Endothelial cell of umbilical vein (primary cell): ENCODE measurements around the gene CHN2. TPM values are rescaled to one million over a fixed set of nuclear protein-coding genes. Genes with fewer than 3 reads are reported as not detected.

Experiments
- BruUV-seq: library from RNA; stranded (reverse); fragments of 400-500 nt; replicated peaks from 2 replicates; lab custom pipeline; 2021; lab: Mats Ljungman, UMichigan
- CTCF ChIA-PET: fragments of 300-600, 350-600 bp; sonication (Branson Sonifier 250); formaldehyde crosslinking; loops from one replicate; lab custom pipeline; 2021; ENCODE audit warnings: antibody characterized with exemption, inconsistent platforms; lab: Charles Lee
- POLR2A ChIA-PET: fragments of 300-600, 350-600 bp; sonication (Branson Sonifier 250); formaldehyde crosslinking; loops from one replicate; lab custom pipeline; 2021; ENCODE audit warnings: antibody characterized with exemption, inconsistent platforms; lab: Charles Lee
- DNase-seq: peaks from one replicate; pipeline ENCODE4 v3.0.0-alpha.2; 2011; ENCODE audit warnings: low read depth, low spot score
- FAIRE-seq: peaks from 2 replicates; lab custom pipeline; 2011; peaks lifted over from hg19 to GRCh38; lab: Jason Lieb, UNC
- H2AFZ ChIP-seq: 2 replicates; pipeline ENCODE4 v1.6.0; 2012; ENCODE audit warnings: low read depth, low read length, control low read depth, inconsistent platforms
- H3K27ac ChIP-seq: 2 replicates; pipeline ENCODE4 v1.5.1; 2011; ENCODE audit warnings: low read depth, mild to moderate bottlenecking, control low read depth, low read length, moderate library complexity; ENCODE audit not compliant: insufficient read depth
- H3K27me3 ChIP-seq, 2 experiments: 2 replicates each; pipeline versions ENCODE4 v1.6.0 to v1.6.1; 2011; ENCODE audit warnings: low read length in 2 of 2, mixed read lengths in 1 of 2; ENCODE audit not compliant: control insufficient read depth in 2 of 2, insufficient read depth in 2 of 2
- H3K36me3 ChIP-seq, 2 experiments: 2 replicates in 1 of 2; 3 replicates in 1 of 2; pipeline ENCODE4 v1.5.1; 2011; ENCODE audit warnings: low read length in 2 of 2, mild to moderate bottlenecking in 1 of 2, moderate library complexity in 1 of 2; ENCODE audit not compliant: control insufficient read depth in 2 of 2, insufficient read depth in 2 of 2; ENCODE audit errors: extremely low read depth in 1 of 2
- H3K4me1 ChIP-seq: 3 replicates; pipeline ENCODE4 v1.5.1; 2011; ENCODE audit warnings: mild to moderate bottlenecking, low read length; ENCODE audit not compliant: control insufficient read depth, insufficient read depth; ENCODE audit errors: extremely low read depth
- H3K4me2 ChIP-seq: 2 replicates; pipeline ENCODE4 v1.6.1; 2011; ENCODE audit warnings: low read length, control low read depth, mixed read lengths; ENCODE audit not compliant: insufficient read depth
- H3K4me3 ChIP-seq, 3 experiments: fragments of 200-600 bp in 1 of 3; sonication (generic), shearing (Covaris generic) in 1 of 3; replicated peaks in 1 of 3; 2 replicates each; pipeline ENCODE4 v1.5.1; 2011 to 2016; ENCODE audit warnings: control low read depth in 3 of 3, low read length in 3 of 3, mild to moderate bottlenecking in 2 of 3, inconsistent platforms in 1 of 3, low read depth in 1 of 3, moderate library complexity in 1 of 3; ENCODE audit not compliant: insufficient read depth in 1 of 3
- H3K79me2 ChIP-seq: 2 replicates; pipeline ENCODE4 v1.6.0; 2012; ENCODE audit warnings: low read length, inconsistent platforms; ENCODE audit not compliant: control insufficient read depth, insufficient read depth
- H3K9ac ChIP-seq: replicated peaks from 2 replicates; pipeline ENCODE3; 2011; ENCODE audit warnings: low read length, control low read depth; ENCODE audit not compliant: insufficient read depth; ENCODE audit errors: extremely low read depth
- H3K9me1 ChIP-seq: replicated peaks from 3 replicates; pipeline ENCODE4 v1.6.0; 2011; ENCODE audit warnings: mild to moderate bottlenecking, low read length; ENCODE audit not compliant: control insufficient read depth, insufficient read depth; ENCODE audit errors: extremely low read depth
- H3K9me3 ChIP-seq: replicated peaks from 2 replicates; pipeline ENCODE4 v1.5.1; 2012; ENCODE audit warnings: low read length, inconsistent platforms; ENCODE audit not compliant: control insufficient read depth, insufficient read depth
- H4K20me1 ChIP-seq: replicated peaks from 2 replicates; pipeline ENCODE3; 2011; ENCODE audit warnings: mild to moderate bottlenecking, low read length; ENCODE audit not compliant: control insufficient read depth, insufficient read depth; ENCODE audit errors: extremely low read depth
- EZH2 ChIP-seq: IDR thresholded peaks from 2 replicates; pipeline ENCODE4 v1.6.1; 2012; ENCODE audit warnings: borderline replicate concordance, low read depth, mild to moderate bottlenecking, moderate library complexity, low read length, inconsistent platforms; ENCODE audit not compliant: severe bottlenecking
- FOS ChIP-seq: IDR thresholded peaks from 2 replicates; pipeline ENCODE4 v1.6.1; 2011; ENCODE audit warnings: mild to moderate bottlenecking, low read length, moderate library complexity, borderline replicate concordance; ENCODE audit not compliant: insufficient read depth
- JUN ChIP-seq: IDR thresholded peaks from 2 replicates; pipeline ENCODE4 v1.6.1; 2011; ENCODE audit warnings: borderline replicate concordance, low read depth; ENCODE audit not compliant: insufficient read length, insufficient read depth
- MYC ChIP-seq: IDR thresholded peaks from one replicate; pipeline ENCODE4 v1.6.1; 2011; ENCODE audit warnings: mild to moderate bottlenecking, low read depth, low read length
- POLR2A ChIP-seq: IDR thresholded peaks from 2 replicates; pipeline ENCODE4 v1.6.1; 2012; ENCODE audit warnings: low read depth, mild to moderate bottlenecking, control low read depth, low read length
- POLR2AphosphoS5 ChIP-seq: IDR thresholded peaks from 2 replicates; pipeline ENCODE4 v1.6.1; 2012; ENCODE audit warnings: low read depth, mild to moderate bottlenecking, control low read depth, low read length, moderate library complexity; ENCODE audit not compliant: insufficient read depth
- dilution Hi-C: fragments of 300-500 bp; cut with MboI; formaldehyde crosslinking; loops from one replicate; pipeline ENCODE4 v1.15.0; 2019; ENCODE audit warnings: low sequenced_read_pairs; ENCODE audit not compliant: extremely low pct_ligation_motif_present
- intact Hi-C: fragments of 100-400 bp; cut with micrococcal nuclease; formaldehyde crosslinking; loops from one replicate; pipeline ENCODE4 v1.10.0; 2022
- polyA plus RNA-seq, 4 experiments: library from polyadenylated mRNA; depleted of rRNA in 3 of 4; stranded (reverse) in 3 of 4; unstranded in 1 of 4; fragments of >200 nt; gene quantifications; 2 replicates each; pipeline versions ENCODE4 v1.2.1 to v1.2.3, GENCODE V29; 2011 to 2012; ENCODE audit warnings: missing spikeins in 1 of 4
- total RNA-seq: library from RNA; stranded (reverse); gene quantifications from 2 replicates; pipeline ENCODE4 v1.2.3, GENCODE V29; 2021
- TF ChIP-seq, protein P1 (sequence below), 2 donors: IDR thresholded peaks; 1 replicate in 1 of 2; 2 replicates in 1 of 2; pipeline ENCODE4 v1.5.1; 2011; ENCODE audit warnings: low read length in 2 of 2, mild to moderate bottlenecking in 2 of 2, moderate library complexity in 2 of 2, control low read depth in 1 of 2, inconsistent platforms in 1 of 2, low read depth in 1 of 2; ENCODE audit not compliant: insufficient read depth in 1 of 2; ENCODE audit errors: extremely low read depth in 1 of 2

CHN2 gene
- total and polyA plus RNA-seq, 2 donors (not counting 3 experiments of a cell fraction or from before 2014, with no cell fraction given) = 1.4 to 5.0 TPM

DNA sequence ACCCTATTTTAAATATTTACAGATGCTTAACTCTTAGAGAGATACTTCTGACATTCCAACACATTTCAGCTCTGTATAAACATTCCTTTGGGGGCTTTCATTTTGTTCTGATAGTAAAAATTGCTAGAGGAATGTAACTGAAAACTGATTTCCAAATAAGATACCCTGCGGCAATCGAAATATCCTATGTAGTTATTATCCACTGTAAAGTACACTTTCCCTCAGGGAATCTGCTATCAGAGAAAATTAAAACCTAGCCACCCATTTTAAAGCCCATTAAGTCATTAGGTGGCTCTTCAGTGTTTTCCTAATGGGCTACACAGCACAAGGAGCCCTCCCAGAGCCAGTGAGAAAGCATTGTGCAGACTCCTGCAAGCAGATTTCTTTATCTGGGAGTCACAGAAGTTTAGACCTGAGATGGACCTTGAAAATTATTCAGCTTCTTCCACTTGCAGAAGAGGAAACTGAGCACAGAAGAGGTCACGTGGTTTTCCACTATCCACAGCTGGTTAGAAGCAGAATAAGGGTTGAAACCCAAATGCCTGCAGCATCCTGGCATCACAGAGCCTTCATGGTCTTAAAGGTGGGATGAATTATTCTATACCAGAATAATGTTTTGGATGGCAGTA, 35.7 kb upstream of the CHN2 start:
- Histone ChIP-seq H3K79me2 (no peaks in the 10 kb centered on the region), H4K20me1 (no peaks in the 10 kb centered on the region), H3K27me3 (peaks cover 12 to 18% of the 10 kb centered on the region in 2 experiments), H3K36me3 (no peaks in the 10 kb centered on the region), H3K9me3 (no peaks in the 10 kb centered on the region), H3K4me2 (no peak overlapping the region), H3K4me3 (no peak overlapping the region), H2AFZ (no peak overlapping the region), H3K9ac (no peak overlapping the region), H3K9me1 (no peaks in the 10 kb centered on the region), H3K4me1 (no peaks in the 10 kb centered on the region), H3K27ac (no peak overlapping the region)
- DNase-seq (no peak), FAIRE-seq (no peak)
- POLR2A ChIA-PET = no interaction called here
- CTCF ChIA-PET = no interaction called here
- no peak for TF ChIP-seq JUN
- TF ChIP-seq POLR2A = no peak
- TF ChIP-seq FOS = no peak
- TF ChIP-seq, protein P1, sequence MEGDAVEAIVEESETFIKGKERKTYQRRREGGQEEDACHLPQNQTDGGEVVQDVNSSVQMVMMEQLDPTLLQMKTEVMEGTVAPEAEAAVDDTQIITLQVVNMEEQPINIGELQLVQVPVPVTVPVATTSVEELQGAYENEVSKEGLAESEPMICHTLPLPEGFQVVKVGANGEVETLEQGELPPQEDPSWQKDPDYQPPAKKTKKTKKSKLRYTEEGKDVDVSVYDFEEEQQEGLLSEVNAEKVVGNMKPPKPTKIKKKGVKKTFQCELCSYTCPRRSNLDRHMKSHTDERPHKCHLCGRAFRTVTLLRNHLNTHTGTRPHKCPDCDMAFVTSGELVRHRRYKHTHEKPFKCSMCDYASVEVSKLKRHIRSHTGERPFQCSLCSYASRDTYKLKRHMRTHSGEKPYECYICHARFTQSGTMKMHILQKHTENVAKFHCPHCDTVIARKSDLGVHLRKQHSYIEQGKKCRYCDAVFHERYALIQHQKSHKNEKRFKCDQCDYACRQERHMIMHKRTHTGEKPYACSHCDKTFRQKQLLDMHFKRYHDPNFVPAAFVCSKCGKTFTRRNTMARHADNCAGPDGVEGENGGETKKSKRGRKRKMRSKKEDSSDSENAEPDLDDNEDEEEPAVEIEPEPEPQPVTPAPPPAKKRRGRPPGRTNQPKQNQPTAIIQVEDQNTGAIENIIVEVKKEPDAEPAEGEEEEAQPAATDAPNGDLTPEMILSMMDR (IDR thresholded peaks at IDR 0.05; ENCODE audit: extremely low read depth in 1 of 2, insufficient read depth in 1 of 2, low read depth in 1 of 2, low read length in 2 of 2) = no peak
- TF ChIP-seq POLR2AphosphoS5 = no peak
- no peak for TF ChIP-seq EZH2
- TF ChIP-seq MYC = no peak
- no TSS peak for BruUV-seq
- dilution Hi-C loops (no loop called here), intact Hi-C loops (no loop called here)
